HG03558 (cell line): ENCODE measurements around the gene AGK.
"Not testable (repeated sequence)": the region's sequence is repeated elsewhere in the genome, so short reads cannot be mapped to it uniquely, and the experiment has no call there.

Source experiments
- ATAC-seq: cut with Tn5 transposase; IDR thresholded peaks from one replicate; pipeline ENCODE4 v1.9.1; 2021; ENCODE audit warnings: moderate number of reproducible peaks; ENCODE audit not compliant: unreplicated experiment; ENCODE audit errors: extremely low read depth

AGK gene

DNA sequence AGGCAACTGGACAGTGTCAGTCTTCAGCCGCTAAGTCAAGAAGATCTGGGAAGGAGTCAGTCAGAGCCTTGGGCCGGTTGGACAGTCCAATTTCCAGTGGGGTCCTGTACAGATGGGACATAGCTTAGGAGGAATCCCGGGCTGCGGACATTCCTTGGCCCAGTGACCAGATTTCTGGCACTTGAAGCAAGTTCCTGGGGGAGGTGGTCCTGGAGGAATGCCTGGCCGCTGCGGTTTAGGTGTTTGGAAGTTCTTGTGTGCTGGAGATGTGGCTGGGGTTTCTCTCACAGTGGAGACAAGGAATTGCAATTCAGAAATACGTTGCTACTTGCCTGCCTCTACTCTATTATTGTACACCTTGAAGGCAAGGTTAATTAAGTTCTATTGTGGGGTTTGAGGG is 30.9 kb downstream of the AGK start:
- not testable (repeated sequence) for ATAC-seq

- no peak for ATAC-seq
Observed at GRCh38 chr7:141584935-141585334, 33.7 kb downstream of the AGK start.

GRCh38 chr7:141585592-141586510 is 34.6 kb downstream of the AGK start:
- no peak for ATAC-seq

DNA sequence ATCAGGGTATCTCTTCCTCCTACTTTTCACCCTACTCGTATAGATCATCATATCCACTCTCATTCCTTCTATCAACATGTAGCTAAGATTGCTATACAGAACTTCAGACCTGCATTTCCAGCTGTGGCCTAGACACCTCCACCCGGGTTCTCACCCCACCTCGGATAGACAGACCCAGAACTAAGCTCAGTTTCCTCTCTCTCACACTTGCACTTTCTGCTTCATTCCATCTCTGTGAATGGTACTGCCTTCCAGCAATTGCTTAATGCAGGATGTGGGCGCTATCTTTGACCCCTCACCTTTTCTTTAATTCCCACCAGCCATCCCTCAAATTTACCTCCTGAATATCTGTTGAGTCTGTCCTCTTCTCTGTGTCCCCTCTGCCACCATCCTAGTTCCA is 35.7 kb downstream of the AGK start:
- ATAC-seq, result no peak

DNA sequence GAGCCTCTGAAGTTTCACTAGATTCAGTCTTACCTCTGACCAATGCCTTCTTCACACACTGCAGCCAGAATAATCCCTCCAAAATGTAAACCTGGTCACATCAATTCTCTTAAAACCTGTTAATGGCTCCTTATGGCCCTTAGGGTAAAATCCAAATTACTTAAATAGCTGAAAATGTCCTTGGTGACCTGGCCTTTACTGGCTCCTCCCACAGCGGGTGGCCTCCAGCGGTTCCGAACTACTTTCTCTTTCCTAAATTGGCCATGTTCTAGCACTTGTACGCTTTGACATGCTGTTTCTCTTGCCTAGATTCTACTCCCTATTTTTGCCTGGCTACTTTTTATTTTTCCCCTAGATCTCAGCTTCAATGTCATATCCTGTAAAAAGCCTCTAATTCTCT is 36.1 kb downstream of the AGK start:
- ATAC-seq, result no peak

- no peak for ATAC-seq
Observed at GRCh38 chr7:141588912-141589311, 37.7 kb downstream of the AGK start.

DNA sequence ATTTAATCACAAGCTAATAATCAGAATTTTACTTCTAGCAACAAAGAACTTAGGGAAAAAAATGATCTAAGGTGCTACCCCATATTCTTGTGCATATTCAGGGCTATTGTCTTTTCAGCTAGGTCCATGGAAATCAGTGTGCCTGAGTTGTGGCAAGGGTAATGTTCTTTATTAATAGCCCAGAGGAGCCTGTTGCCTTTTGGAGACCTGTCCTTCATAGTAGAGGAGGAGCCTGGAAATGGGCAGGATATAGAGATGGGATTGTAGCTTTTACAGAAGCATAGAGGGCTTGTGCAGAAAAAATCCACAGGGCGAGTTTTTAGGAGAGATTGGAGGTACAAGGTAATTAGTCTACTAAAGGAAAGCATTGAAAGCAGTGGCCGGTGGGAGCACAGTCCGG is 38.9 kb downstream of the AGK start:
- ATAC-seq, result no peak

GRCh38 chr7:141590666-141591065 is 39.5 kb downstream of the AGK start:
- no peak for ATAC-seq

DNA sequence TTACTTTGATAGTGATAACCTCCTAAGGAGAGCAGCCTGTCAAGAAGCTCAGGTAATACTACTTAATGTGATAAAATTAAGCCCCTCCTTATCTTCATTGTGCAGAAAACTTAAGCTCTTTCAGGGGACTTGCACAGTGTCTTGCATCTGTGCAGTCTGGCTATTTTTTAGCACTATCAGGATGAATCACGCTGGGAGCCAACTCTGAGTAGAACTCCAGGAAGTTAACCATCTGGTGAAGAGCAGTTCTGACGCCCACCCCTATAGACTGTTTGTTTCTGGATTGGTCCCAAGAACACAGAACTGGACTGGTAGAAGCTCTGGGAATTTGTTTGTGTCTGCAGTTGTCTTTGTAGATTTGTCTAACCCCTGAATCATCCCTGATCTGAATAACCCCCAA is 41.9 kb downstream of the AGK start:
- no peak for ATAC-seq

- no peak for ATAC-seq
Observed at GRCh38 chr7:141597966-141598365, 46.8 kb downstream of the AGK start.

- ATAC-seq, result no peak
Observed at GRCh38 chr7:141598408-141598807, 47.2 kb downstream of the AGK start.

GRCh38 chr7:141600168-141601006 is 49.2 kb downstream of the AGK start:
- no peak for ATAC-seq

GRCh38 chr7:141609576-141609975 is 58.4 kb downstream of the AGK start:
- no peak for ATAC-seq

DNA sequence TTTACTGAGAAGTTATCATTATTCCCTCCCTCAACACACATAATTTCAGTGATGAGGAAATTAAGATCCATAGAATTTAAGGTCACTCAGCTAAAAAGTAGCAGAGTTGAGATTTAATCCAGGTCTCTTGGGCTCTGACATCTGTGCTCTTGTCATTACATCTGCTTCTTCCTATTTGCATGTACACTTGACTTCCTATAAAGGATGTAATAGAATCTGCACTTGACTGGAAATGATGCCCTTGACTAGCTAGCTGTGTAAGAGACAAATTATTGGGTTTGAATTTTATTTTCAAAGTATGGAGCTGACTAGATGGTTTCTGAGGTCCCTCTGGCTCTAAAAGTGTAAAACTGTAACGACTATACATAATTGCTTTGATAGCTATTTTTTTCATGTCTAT is 59.5 kb downstream of the AGK start:
- ATAC-seq, result no peak

DNA sequence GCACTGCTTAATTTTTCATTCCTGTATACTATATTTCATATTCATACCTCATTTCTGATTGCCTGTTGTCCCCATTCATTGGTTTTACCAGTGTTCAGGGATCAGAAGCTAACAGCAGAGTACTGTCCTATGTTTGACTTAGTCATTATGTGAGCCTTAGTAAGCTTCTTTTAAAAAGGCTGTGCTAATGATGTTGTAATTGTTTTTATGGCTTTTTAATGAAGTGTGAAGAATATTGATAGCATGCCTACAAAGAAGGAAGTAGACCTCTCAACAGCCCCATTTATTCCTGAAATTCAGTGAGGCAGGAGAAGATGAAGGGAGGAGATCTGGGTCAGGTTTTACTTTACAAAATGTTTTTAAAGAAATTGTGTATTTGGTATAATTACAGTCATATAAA is 61.7 kb downstream of the AGK start:
- no peak for ATAC-seq

DNA sequence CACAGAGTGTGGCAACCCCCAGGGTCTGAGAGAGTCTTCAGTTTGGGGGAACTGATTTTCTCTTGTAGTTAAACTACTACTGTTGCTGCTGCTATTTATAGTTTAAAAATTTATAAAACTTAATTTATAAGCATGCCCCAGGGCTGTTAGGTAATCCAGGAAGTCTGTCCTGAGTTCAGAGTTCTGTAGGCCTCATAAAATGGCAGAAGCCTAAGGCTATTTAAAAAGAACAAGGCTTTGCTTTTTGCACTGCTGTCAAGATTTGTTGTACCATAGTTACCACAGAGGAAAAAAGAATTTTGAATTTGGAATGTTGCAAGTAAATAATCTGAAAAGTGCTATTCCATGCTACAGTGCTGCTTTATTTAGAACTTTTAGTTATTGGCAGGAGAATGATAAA is 66.1 kb downstream of the AGK start:
- ATAC-seq, result no peak

GRCh38 chr7:141619745-141620144 is 68.5 kb downstream of the AGK start:
- ATAC-seq, result no peak

DNA sequence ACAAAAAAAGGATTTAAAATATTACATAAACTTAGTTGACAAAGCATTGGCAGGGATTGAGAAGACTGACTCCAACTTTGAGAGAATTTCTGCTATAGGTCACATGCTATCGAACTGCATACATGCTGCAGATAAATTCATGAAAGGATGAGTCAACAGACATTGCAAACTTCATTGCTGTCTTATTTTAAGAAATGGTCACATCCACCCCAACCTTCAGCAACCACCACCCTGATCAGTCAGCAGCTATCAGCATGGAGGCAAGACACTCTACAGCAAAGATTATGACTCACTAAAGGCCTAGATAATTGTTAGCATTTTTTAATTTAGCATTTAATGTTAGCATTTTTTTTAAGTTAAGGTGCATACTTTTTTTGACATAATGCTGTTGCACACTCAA is 73.6 kb downstream of the AGK start:
- ATAC-seq, result no peak

DNA sequence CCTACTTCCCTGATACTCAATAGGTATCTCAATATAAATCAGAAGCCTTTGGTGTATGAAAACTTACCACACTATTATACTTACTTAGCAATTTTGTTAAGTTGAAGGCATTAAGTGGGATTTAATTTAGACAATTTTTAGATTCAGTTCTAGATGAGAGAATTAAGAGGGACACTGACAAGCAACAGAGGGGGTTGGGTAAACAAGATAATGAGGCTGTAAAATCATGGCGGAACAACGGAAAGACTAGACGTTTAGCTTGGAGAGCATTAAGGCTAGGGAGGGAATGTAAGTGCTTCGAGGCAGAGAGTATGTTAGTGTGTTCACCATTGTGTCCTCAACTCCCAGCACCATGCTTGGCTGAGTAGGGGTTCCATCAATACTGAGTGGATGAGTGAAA is 79.4 kb downstream of the AGK start:
- no peak for ATAC-seq

DNA sequence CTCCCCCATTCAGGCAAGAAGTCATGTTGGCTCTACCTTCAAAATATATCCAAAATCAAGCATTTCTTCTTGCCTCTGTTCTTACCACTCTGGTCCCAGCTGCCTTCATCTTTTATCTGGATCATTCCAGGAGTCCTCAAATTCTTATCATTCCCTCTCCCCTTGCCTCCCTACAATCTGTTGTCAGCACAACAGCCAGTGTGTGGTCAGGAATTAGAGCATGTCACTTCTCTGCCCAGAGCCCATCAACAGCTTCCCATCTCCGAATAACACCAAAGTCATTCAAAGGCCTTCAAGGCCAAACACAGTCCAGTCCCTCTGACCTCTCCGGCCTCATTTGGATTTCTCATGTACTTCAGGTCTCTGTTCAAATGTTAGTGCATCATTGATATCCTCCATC is 80.3 kb downstream of the AGK start:
- ATAC-seq, result no peak

DNA sequence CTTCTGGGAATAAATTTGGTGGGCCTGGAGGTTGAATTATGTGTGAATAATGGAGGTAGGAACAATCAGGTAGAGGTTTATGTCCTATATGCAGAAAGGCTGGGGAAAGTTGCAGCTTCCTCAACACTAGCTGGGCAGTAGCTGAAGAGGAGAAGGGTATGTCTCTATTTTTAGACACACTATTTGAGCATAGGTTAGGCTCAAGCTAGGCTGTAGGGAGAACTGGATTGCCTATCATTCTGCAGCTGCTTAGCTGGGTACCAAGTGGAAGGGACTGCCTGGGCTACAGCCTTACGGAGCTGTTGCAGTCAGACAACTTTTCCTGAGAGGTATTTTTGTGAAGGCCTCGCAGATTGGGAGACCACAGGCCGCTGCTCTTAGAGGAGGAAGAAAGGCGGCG is 82.9 kb downstream of the AGK start:
- no peak for ATAC-seq
